Measurements from ENCODE around the gene IGFBP7. TPM values are rescaled to one million over a fixed set of nuclear protein-coding genes. Genes with fewer than 3 reads are reported as not detected.

Gene IGFBP7
- total RNA-seq, 6 experiments from 2014 or later, result 46.2 to 347 (median 163) TPM

DNA sequence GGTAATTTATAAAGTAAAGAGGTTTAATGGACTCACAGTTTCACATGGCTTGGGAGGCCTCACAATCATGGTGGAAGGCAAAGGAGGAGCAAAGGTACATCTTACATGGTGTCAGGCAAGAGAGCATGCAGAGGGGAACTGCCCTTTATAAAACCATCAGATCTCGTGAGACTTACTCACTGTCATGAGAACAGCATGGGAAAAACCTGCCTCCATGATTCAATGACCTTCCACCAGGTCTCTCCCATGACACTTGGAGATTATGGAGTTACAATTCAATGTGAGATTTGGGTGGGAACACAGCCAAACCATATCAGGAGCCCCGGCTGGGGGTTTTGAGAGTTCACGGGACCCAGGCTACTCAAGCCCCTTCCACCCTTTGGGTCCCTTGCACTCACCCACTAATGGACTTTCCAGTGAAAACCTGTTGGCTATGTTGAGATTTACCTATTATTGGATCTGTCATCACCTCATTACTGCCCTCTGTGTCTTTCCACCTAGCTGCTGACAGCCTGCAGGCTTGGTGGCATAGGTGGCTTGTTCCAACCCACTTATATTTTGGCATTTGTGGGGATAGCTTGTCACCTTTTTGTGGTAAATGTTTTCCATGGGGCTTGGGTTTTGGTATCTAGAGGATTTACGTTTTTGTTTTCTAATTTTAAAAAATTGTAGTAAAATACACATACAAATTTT lies 24.0 kb downstream of the IGFBP7 start:
- TF ChIP-seq POLR2A (IDR thresholded peaks at IDR 0.05), result no peak

DNA sequence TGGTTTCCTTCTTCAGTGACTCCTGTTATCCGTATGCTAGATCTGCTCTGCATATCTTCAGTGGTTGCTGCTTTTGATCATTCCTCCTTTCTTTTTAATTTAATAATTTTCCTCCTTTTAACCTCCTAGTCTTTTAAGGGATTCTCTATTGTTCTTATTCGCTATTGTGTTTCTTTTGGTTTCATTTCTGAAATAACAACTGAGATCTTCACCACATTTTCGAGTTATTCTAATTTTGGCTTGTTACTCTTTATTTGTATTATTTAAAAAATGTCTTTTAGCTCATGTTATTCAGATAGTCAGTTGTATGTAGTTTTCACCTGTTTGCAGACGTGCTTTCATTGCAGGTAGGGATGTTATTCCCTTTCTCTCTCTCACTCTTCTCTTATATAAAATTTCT lies 24.9 kb downstream of the IGFBP7 start:
- Histone ChIP-seq H3K4me1 (no peaks in the 10 kb centered on the region), H3K27me3 (no peaks in the 10 kb centered on the region), H3K36me3 (no peaks in the 10 kb centered on the region), H3K27ac (peak overlapping the region in 1 of 3 donors; percentile 17), H3K4me3 (no peak overlapping the region), H3K9me3 (no peaks in the 10 kb centered on the region)
- 52% methylated on average over 4 of the region's 4 CpGs for WGBS (ENCODE audit: insufficient coverage, low coverage, low lambda C conversion rate, missing lambda C conversion rate)
- ATAC-seq (no peak), DNase-seq (no peak)
- TF ChIP-seq, protein P1, sequence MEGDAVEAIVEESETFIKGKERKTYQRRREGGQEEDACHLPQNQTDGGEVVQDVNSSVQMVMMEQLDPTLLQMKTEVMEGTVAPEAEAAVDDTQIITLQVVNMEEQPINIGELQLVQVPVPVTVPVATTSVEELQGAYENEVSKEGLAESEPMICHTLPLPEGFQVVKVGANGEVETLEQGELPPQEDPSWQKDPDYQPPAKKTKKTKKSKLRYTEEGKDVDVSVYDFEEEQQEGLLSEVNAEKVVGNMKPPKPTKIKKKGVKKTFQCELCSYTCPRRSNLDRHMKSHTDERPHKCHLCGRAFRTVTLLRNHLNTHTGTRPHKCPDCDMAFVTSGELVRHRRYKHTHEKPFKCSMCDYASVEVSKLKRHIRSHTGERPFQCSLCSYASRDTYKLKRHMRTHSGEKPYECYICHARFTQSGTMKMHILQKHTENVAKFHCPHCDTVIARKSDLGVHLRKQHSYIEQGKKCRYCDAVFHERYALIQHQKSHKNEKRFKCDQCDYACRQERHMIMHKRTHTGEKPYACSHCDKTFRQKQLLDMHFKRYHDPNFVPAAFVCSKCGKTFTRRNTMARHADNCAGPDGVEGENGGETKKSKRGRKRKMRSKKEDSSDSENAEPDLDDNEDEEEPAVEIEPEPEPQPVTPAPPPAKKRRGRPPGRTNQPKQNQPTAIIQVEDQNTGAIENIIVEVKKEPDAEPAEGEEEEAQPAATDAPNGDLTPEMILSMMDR (IDR thresholded peaks at IDR 0.05), result no peak
- TF ChIP-seq POLR2A (IDR thresholded peaks at IDR 0.05), result no peak
- intact Hi-C loops (cut with DNase I), result no loop called here

More for the DNA sequence above, 24.0 kb downstream of the IGFBP7 start:
- WGBS (ENCODE audit: insufficient coverage, low coverage, low lambda C conversion rate, missing lambda C conversion rate), result 50% methylated on average over 2 of the region's 4 CpGs
- ATAC-seq (no peak), DNase-seq (no peak)
- Histone ChIP-seq H3K9me3 (no peaks in the 10 kb centered on the region), H3K4me3 (no peak overlapping the region), H3K4me1 (no peaks in the 10 kb centered on the region), H3K36me3 (no peaks in the 10 kb centered on the region), H3K27ac (peak overlapping the region in 1 of 3 donors; percentile 17), H3K27me3 (no peaks in the 10 kb centered on the region)
- intact Hi-C loops (cut with DNase I), result no loop called here

DNA sequence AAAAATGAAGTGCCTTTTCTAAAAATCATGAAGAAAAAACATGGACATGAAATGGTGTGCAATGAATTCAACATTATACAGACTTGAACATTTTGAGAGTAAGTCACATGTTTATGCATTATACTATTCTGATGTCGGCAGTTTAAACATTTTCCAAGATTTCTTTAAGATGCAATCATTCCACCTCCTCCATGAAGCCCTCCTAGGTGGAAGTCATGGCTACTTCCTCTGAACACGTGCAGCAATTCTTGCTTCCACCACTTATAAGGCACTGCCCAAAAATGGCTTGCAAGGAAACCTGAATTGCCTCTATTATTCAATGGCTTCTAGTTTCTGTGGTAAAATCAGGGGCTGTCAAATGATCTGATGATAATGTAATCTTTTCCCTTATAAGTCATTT lies 25.8 kb downstream of the IGFBP7 start:
- ATAC-seq, result no peak
- intact Hi-C loops (cut with DNase I), result no loop called here
- 54% methylated on average over 2 of the region's 2 CpGs for WGBS (ENCODE audit: insufficient coverage, low coverage, low lambda C conversion rate, missing lambda C conversion rate)

DNA sequence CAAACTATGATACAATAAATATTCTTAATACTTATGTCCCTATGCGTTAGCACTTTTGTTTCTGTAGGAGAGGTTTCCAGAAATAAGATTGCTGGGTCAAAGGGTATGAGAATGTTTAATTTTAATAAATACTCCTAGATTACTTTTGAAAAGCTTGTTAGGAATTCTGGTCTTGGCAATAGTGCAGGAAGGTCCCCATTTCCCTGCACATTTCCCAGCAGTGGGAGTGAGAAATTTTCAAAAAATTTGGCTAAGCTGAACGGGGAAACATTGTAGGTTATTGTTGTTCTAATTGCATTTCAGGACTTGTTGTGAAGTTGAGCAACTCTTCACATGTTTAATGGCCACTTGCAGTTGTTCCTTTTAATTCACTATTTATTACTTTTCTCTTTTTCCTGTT lies 27.1 kb downstream of the IGFBP7 start:
- DNase-seq (no peak), ATAC-seq (peak in 1 of 4 donors; percentile 12)
- 13% methylated on average over 2 of the region's 2 CpGs for WGBS (ENCODE audit: insufficient coverage, low coverage, low lambda C conversion rate, missing lambda C conversion rate)
- intact Hi-C loops (cut with DNase I), result no loop called here
- H3K4me1 ChIP-seq, result no peaks in the 10 kb centered on the region
- no peak overlapping the region for H3K4me3 ChIP-seq
- H3K27me3 ChIP-seq, result no peaks in the 10 kb centered on the region
- peak overlapping the region in 2 of 3 donors; percentile 26 to 76 for H3K27ac ChIP-seq
- H3K9me3 ChIP-seq, result no peaks in the 10 kb centered on the region
- TF ChIP-seq POLR2A (IDR thresholded peaks at IDR 0.05), result no peak
- TF ChIP-seq, protein P1 (IDR thresholded peaks at IDR 0.05), result no peak
- no peaks in the 10 kb centered on the region for H3K36me3 ChIP-seq

More for the DNA sequence above, 25.8 kb downstream of the IGFBP7 start:
- DNase-seq, result no peak
- Histone ChIP-seq H3K36me3 (no peaks in the 10 kb centered on the region), H3K4me3 (no peak overlapping the region), H3K27me3 (no peaks in the 10 kb centered on the region), H3K4me1 (no peaks in the 10 kb centered on the region), H3K27ac (no peak overlapping the region), H3K9me3 (no peaks in the 10 kb centered on the region)
- TF ChIP-seq, protein P1 (IDR thresholded peaks at IDR 0.05), result no peak
- no peak for TF ChIP-seq POLR2A (IDR thresholded peaks at IDR 0.05)

All from right lobe of liver (tissue), 6 donors.